Body of pancreas (tissue), 4 donors: Measurements from ENCODE around the gene CRYGN.

Experiments used
- POLR2A ChIP-seq, 3 donors: fragments of 450-650 bp; IDR thresholded peaks; one replicate each; pipeline ENCODE4 v1.6.1; 2016; ENCODE audit warnings: antibody characterized with exemption in 3 of 3, mild to moderate bottlenecking in 2 of 3
- TF ChIP-seq, protein P1 (sequence below), 7 experiments: fragments of 450-650 bp in 4 of 7; fragments of 200-600 bp in 3 of 7; sonication (generic) in 3 of 7; IDR thresholded peaks; one replicate each; pipeline ENCODE4 v1.5.1; 2016 to 2019; ENCODE audit warnings: antibody characterized with exemption in 7 of 7

DNA sequence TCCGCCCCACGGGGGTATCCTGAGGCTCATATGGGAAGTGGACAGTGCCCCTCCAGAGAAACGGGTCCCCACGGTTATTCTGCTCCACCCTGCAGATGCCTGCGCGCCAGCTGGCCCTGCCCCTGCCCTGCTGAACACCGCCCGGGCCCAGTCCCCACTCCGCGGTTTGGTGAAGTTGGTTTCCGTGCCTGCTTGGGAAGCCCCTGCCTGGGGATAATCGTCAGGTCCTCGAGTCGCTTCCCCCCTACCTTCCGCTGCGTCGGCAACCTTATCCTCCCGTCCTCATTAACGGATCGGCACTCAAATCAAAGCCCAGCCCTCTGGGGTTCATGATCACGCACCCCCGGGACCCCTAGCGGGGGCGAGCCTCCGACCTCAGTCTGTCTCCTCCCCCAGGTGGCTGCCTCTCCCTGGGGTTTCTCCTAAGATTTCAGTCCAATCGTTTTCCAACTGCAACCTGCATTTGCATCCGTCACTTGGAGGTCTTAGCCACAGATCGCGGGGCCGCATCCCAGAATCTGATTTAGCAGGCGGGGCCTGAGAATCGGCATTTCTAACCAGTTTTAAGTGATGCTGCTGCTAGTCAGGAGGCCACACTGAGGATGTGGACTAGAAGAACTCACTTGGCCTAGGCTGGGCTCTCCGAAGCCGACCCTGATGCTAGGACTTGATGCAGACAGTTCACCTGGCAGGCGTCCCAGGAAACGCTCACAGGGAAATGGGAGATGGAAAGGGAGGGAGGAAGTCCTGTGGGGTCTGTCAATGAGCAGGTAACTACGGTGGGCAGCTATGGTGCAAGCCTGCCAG lies 57.7 kb downstream of the CRYGN start:
- no peak for TF ChIP-seq POLR2A (IDR thresholded peaks at IDR 0.05)
- TF ChIP-seq, protein P1, sequence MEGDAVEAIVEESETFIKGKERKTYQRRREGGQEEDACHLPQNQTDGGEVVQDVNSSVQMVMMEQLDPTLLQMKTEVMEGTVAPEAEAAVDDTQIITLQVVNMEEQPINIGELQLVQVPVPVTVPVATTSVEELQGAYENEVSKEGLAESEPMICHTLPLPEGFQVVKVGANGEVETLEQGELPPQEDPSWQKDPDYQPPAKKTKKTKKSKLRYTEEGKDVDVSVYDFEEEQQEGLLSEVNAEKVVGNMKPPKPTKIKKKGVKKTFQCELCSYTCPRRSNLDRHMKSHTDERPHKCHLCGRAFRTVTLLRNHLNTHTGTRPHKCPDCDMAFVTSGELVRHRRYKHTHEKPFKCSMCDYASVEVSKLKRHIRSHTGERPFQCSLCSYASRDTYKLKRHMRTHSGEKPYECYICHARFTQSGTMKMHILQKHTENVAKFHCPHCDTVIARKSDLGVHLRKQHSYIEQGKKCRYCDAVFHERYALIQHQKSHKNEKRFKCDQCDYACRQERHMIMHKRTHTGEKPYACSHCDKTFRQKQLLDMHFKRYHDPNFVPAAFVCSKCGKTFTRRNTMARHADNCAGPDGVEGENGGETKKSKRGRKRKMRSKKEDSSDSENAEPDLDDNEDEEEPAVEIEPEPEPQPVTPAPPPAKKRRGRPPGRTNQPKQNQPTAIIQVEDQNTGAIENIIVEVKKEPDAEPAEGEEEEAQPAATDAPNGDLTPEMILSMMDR (IDR thresholded peaks at IDR 0.05), result no peak
